ENCODE data around the gene SPATA3. TPM values are rescaled to one million over a fixed set of nuclear protein-coding genes. Genes with fewer than 3 reads are reported as not detected.

The SPATA3 gene
- total RNA-seq, 1 donor from 2014 or later: not detected

GRCh38 chr2:230949966-230950873 lies 45.7 kb upstream of the SPATA3 start:
- intact Hi-C loops (cut with micrococcal nuclease): no loop called here

GRCh38 chr2:230950874-230951339 lies 45.0 kb upstream of the SPATA3 start:
- intact Hi-C loops (cut with micrococcal nuclease): no loop called here
- no peak for TF ChIP-seq CTCF (IDR thresholded peaks at IDR 0.05)
- Mint-ChIP-seq H3K27ac (peak overlapping the region; percentile 18), H3K36me3 (ENCODE audit: low read depth) (no peaks in the 10 kb centered on the region), H3K4me3 (no peak overlapping the region), H3K27me3 (peaks cover 12% of the 10 kb centered on the region), H3K9me3 (no peaks in the 10 kb centered on the region), H3K4me1 (peaks cover 21% of the 10 kb centered on the region)
- ChIA-PET CTCF (no interaction called here), POLR2A (interaction anchor here (0.6 kb wide), 1 partner anchor 73 kb away, joined by 4 read pairs; no protein-coding TSS in a partner anchor)
- no peak for ATAC-seq (ENCODE audit: low read depth)
- DNase-seq: no peak

More at GRCh38 chr2:230949966-230950873, 45.7 kb upstream of the SPATA3 start:
- H3K36me3 Mint-ChIP-seq (ENCODE audit: low read depth): no peaks in the 10 kb centered on the region
- TF ChIP-seq CTCF (IDR thresholded peaks at IDR 0.05): no peak
- CTCF ChIA-PET: no interaction called here
- POLR2A ChIA-PET: interaction anchor here (0.6 kb wide), 1 partner anchor 72 kb away, joined by 4 read pairs; no protein-coding TSS in a partner anchor
- ATAC-seq (ENCODE audit: low read depth): peak; percentile 41
- no peak for DNase-seq
- H3K9me3 Mint-ChIP-seq: no peaks in the 10 kb centered on the region
- H3K4me1 Mint-ChIP-seq: peaks cover 21% of the 10 kb centered on the region
- peaks cover 12% of the 10 kb centered on the region for H3K27me3 Mint-ChIP-seq
- no peak overlapping the region for H3K4me3 Mint-ChIP-seq
- peak overlapping the region; percentile 18 for H3K27ac Mint-ChIP-seq

- no peak for ATAC-seq (ENCODE audit: low read depth)
- CTCF ChIA-PET: no interaction called here
- no peak overlapping the region for H3K4me3 Mint-ChIP-seq
- POLR2A ChIA-PET: no interaction called here
- peaks cover 12% of the 10 kb centered on the region for H3K27me3 Mint-ChIP-seq
- H3K27ac Mint-ChIP-seq: no peak overlapping the region
- intact Hi-C loops (cut with micrococcal nuclease): no loop called here
- no peak for TF ChIP-seq CTCF (IDR thresholded peaks at IDR 0.05)
- H3K9me3 Mint-ChIP-seq: no peaks in the 10 kb centered on the region
- peaks cover 21% of the 10 kb centered on the region for H3K4me1 Mint-ChIP-seq
- DNase-seq: no peak
- H3K36me3 Mint-ChIP-seq (ENCODE audit: low read depth): no peaks in the 10 kb centered on the region
These were observed 44.5 kb upstream of the SPATA3 start for GRCh38 chr2:230951396-230951795.

DNA sequence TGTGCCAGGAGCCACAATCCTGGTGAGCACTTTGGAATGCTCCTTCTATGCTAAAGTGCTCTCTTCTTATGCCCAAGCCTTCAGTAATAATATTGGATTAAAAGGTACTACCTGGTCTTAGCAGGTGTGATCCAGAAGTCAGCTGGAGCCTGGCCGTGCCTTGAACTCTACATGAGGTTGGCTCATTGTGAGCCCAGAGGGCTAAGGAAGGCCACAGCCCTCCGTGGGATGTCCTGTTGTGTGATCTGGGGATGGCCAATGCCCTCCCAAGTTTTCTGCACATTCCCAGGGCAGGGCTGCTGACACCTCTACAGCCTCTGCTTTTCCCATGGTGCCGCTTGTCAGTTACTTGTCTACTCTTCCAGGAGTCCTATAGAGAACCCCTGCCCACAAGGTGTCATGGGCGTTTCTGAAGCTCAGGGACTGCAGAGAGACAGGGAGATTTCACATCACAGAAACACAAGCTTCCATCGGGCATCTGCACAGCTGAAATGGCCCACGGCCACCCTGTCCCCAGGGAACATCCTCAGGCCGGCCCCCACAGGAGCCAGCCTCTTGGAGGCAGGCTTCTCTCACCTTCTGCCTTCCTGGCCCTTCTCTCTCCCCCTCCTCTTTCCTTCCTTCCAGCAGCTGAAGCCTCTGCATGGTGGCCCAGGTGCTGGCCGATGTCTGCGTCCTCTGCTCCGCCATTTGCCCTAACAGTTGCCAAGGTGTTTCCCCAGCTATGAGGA lies 43.5 kb upstream of the SPATA3 start:
- POLR2A ChIA-PET: no interaction called here
- no peak overlapping the region for H3K27ac Mint-ChIP-seq

More for the DNA sequence above, 43.5 kb upstream of the SPATA3 start:
- peaks cover 14% of the 10 kb centered on the region for H3K27me3 Mint-ChIP-seq
- CTCF ChIA-PET: no interaction called here
- intact Hi-C loops (cut with micrococcal nuclease): no loop called here
- no peaks in the 10 kb centered on the region for H3K9me3 Mint-ChIP-seq
- no peak overlapping the region for H3K4me3 Mint-ChIP-seq
- ATAC-seq (ENCODE audit: low read depth) (no peak), DNase-seq (no peak)
- no peaks in the 10 kb centered on the region for H3K36me3 Mint-ChIP-seq (ENCODE audit: low read depth)
- TF ChIP-seq CTCF (IDR thresholded peaks at IDR 0.05): no peak
- peaks cover 27% of the 10 kb centered on the region for H3K4me1 Mint-ChIP-seq

Measured in activated B cell treated with CpG ODN at 0.5 μM for 24 hours (primary cell).